Caco-2 (cell line): Measurements from ENCODE around the gene TAPBPL. TPM values are rescaled to one million over a fixed set of nuclear protein-coding genes. Genes with fewer than 3 reads are reported as not detected.

Source experiments
- BruUV-seq: library from RNA; stranded (reverse); fragments of 400-500 nt; replicated peaks from 2 replicates; lab custom pipeline; 2021; lab: Mats Ljungman, UMichigan
- CTCF ChIA-PET: fragments of 300-600 bp; sonication (Branson Sonifier 250); formaldehyde crosslinking; loops from one replicate; lab custom pipeline; 2022; ENCODE audit warnings: antibody characterized with exemption; lab: Charles Lee
- POLR2A ChIA-PET: fragments of 300-600 bp; sonication (Branson Sonifier 250); formaldehyde crosslinking; loops from one replicate; lab custom pipeline; 2022; ENCODE audit warnings: antibody characterized with exemption; lab: Charles Lee
- DNase-seq, 2 experiments: peaks; one replicate each; pipeline versions ENCODE4 v3.0.0 to v3.0.0-alpha.2; 2020 to 2022
- H3K27me3 ChIP-seq: replicated peaks from 2 replicates; pipeline ENCODE4 v1.6.0; 2011; ENCODE audit warnings: low read length; ENCODE audit not compliant: control insufficient read depth, insufficient read depth
- H3K36me3 ChIP-seq: 2 replicates; pipeline ENCODE4 v1.5.1; 2011; ENCODE audit warnings: low read length; ENCODE audit not compliant: control insufficient read depth, insufficient read depth
- H3K4me1 ChIP-seq: fragments of 250-450 bp; sonication (Bioruptor Pico); 2 replicates; pipeline ENCODE4 v1.5.1; 2020; ENCODE audit warnings: mild to moderate bottlenecking
- H3K4me3 ChIP-seq: 2 replicates; pipeline ENCODE4 v1.5.1; 2011; ENCODE audit warnings: low read depth, mild to moderate bottlenecking, control low read depth, low read length
- H3K9me3 ChIP-seq: fragments of 250-450 bp; sonication (Bioruptor Pico); 2 replicates; pipeline ENCODE4 v1.5.1; 2020; ENCODE audit warnings: mild to moderate bottlenecking, moderate library complexity
- H3K27ac Mint-ChIP-seq: one replicate; pipeline ENCODE4 v1.8.0; 2022; ENCODE audit warnings: mixed read lengths; ENCODE audit not compliant: unreplicated experiment
- H3K27me3 Mint-ChIP-seq: one replicate; pipeline ENCODE4 v1.8.0; 2022; ENCODE audit warnings: mixed read lengths; ENCODE audit not compliant: insufficient read depth, unreplicated experiment
- H3K36me3 Mint-ChIP-seq: one replicate; pipeline ENCODE4 v1.8.0; 2022; ENCODE audit warnings: mild to moderate bottlenecking, mixed read lengths; ENCODE audit not compliant: insufficient read depth, unreplicated experiment
- H3K4me1 Mint-ChIP-seq: one replicate; pipeline ENCODE4 v1.8.0; 2022; ENCODE audit warnings: low read depth, mixed read lengths; ENCODE audit not compliant: unreplicated experiment
- H3K4me3 Mint-ChIP-seq: one replicate; pipeline ENCODE4 v1.8.0; 2022; ENCODE audit warnings: mild to moderate bottlenecking, moderate library complexity, mixed read lengths; ENCODE audit not compliant: unreplicated experiment
- H3K9me3 Mint-ChIP-seq: one replicate; pipeline ENCODE4 v1.8.0; 2022; ENCODE audit warnings: mixed read lengths; ENCODE audit not compliant: unreplicated experiment
- CTCF ChIP-seq, 2 experiments: fragments of 200-600 bp in 1 of 2; IDR thresholded peaks; 1 replicate in 1 of 2; 2 replicates in 1 of 2; pipeline versions ENCODE4 v1.5.1 to v1.8.0; 2011 to 2022; ENCODE audit warnings: antibody characterized with exemption in 1 of 2, control low read depth in 1 of 2, inconsistent platforms in 1 of 2, low read depth in 1 of 2, low read length in 1 of 2, mild to moderate bottlenecking in 1 of 2, moderate library complexity in 1 of 2; ENCODE audit not compliant: insufficient read depth in 1 of 2, severe bottlenecking in 1 of 2, unreplicated experiment in 1 of 2
- intact Hi-C: fragments of 100-400 bp; cut with micrococcal nuclease; formaldehyde crosslinking; loops from one replicate; pipeline ENCODE4 v1.10.0; 2022; ENCODE audit not compliant: unreplicated experiment
- total RNA-seq: library from RNA; stranded (reverse); gene quantifications from 2 replicates; pipeline ENCODE4 v1.2.3, GENCODE V29; 2022

TAPBPL gene
- total RNA-seq, 1 experiment from 2014 or later: 9.7 TPM

GRCh38 chr12:6440391-6440790 lies 11.5 kb upstream of the TAPBPL start:
- Mint-ChIP-seq H3K4me1 (no peaks in the 10 kb centered on the region), H3K36me3 (no peaks in the 10 kb centered on the region), H3K4me3 (no peak overlapping the region), H3K27ac (no peak overlapping the region), H3K9me3 (no peaks in the 10 kb centered on the region), H3K27me3 (no peaks in the 10 kb centered on the region)
- intact Hi-C loops: no loop called here
- H3K4me1 ChIP-seq: no peaks in the 10 kb centered on the region
- H3K27me3 ChIP-seq: no peaks in the 10 kb centered on the region
- TF ChIP-seq CTCF (IDR thresholded peaks at IDR 0.05; ENCODE audit: insufficient read depth in 1 of 2, low read depth in 1 of 2, low read length in 1 of 2, severe bottlenecking in 1 of 2, unreplicated experiment in 1 of 2): no peak
- BruUV-seq: no TSS peak
- H3K9me3 ChIP-seq: no peaks in the 10 kb centered on the region
- POLR2A ChIA-PET: no interaction called here
- CTCF ChIA-PET: interaction anchor here (0.6 kb wide), 1 partner anchor 117 kb away, joined by 8 read pairs; no protein-coding TSS in a partner anchor
- no peak overlapping the region for H3K4me3 ChIP-seq
- no peak for DNase-seq
- no peaks in the 10 kb centered on the region for H3K36me3 ChIP-seq

- H3K4me1 Mint-ChIP-seq: no peaks in the 10 kb centered on the region
- BruUV-seq: no TSS peak
- POLR2A ChIA-PET: interaction anchor here (0.6 to 0.7 kb wide), 3 partner anchors 48 to 91 kb away, joined by 5 to 17 read pairs (median 14); partner anchors contain the start of genes GAPDH and LTBR
Measured at GRCh38 chr12:6442836-6443235, 9.0 kb upstream of the TAPBPL start.

GRCh38 chr12:6443361-6443983 lies 8.4 kb upstream of the TAPBPL start:
- no peak for DNase-seq
- Mint-ChIP-seq H3K36me3 (no peaks in the 10 kb centered on the region), H3K27me3 (no peaks in the 10 kb centered on the region), H3K27ac (no peak overlapping the region), H3K4me1 (no peaks in the 10 kb centered on the region), H3K9me3 (no peaks in the 10 kb centered on the region), H3K4me3 (no peak overlapping the region)
- no TSS peak for BruUV-seq
- ChIA-PET POLR2A (no interaction called here), CTCF (no interaction called here)
- H3K9me3 ChIP-seq: no peaks in the 10 kb centered on the region
- H3K36me3 ChIP-seq: no peaks in the 10 kb centered on the region
- H3K27me3 ChIP-seq: no peaks in the 10 kb centered on the region
- intact Hi-C loops: no loop called here
- H3K4me3 ChIP-seq: no peak overlapping the region
- no peaks in the 10 kb centered on the region for H3K4me1 ChIP-seq
- no peak for TF ChIP-seq CTCF (IDR thresholded peaks at IDR 0.05; ENCODE audit: insufficient read depth in 1 of 2, low read depth in 1 of 2, low read length in 1 of 2, severe bottlenecking in 1 of 2, unreplicated experiment in 1 of 2)

More at GRCh38 chr12:6442836-6443235, 9.0 kb upstream of the TAPBPL start:
- Histone ChIP-seq H3K36me3 (no peaks in the 10 kb centered on the region), H3K4me3 (no peak overlapping the region), H3K27me3 (no peaks in the 10 kb centered on the region), H3K4me1 (no peaks in the 10 kb centered on the region), H3K9me3 (no peaks in the 10 kb centered on the region)
- H3K9me3 Mint-ChIP-seq: no peaks in the 10 kb centered on the region
- no peak overlapping the region for H3K27ac Mint-ChIP-seq
- no peak for DNase-seq
- CTCF ChIA-PET: interaction anchor here (0.6 to 0.7 kb wide), 3 partner anchors 23 to 33 kb away, joined by 3 to 4 read pairs (median 3); no protein-coding TSS in a partner anchor
- no peak overlapping the region for H3K4me3 Mint-ChIP-seq
- H3K36me3 Mint-ChIP-seq: no peaks in the 10 kb centered on the region
- no peaks in the 10 kb centered on the region for H3K27me3 Mint-ChIP-seq
- intact Hi-C loops: no loop called here
- TF ChIP-seq CTCF (IDR thresholded peaks at IDR 0.05; ENCODE audit: insufficient read depth in 1 of 2, low read depth in 1 of 2, low read length in 1 of 2, severe bottlenecking in 1 of 2, unreplicated experiment in 1 of 2): no peak
